Tracheal epithelial cell (primary cell): Measurements from ENCODE around the gene PTAFR. TPM values are rescaled to one million over a fixed set of nuclear protein-coding genes. Genes with fewer than 3 reads are reported as not detected.

Source experiments
- total RNA-seq: library from RNA; depleted of rRNA; stranded (reverse); fragments of >200 nt; gene quantifications from 2 replicates; pipeline ENCODE4 v1.2.1, GENCODE V29; 2014

PTAFR gene, protein sequence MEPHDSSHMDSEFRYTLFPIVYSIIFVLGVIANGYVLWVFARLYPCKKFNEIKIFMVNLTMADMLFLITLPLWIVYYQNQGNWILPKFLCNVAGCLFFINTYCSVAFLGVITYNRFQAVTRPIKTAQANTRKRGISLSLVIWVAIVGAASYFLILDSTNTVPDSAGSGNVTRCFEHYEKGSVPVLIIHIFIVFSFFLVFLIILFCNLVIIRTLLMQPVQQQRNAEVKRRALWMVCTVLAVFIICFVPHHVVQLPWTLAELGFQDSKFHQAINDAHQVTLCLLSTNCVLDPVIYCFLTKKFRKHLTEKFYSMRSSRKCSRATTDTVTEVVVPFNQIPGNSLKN
- total RNA-seq, result 7.5 and 8.7 TPM in 2 replicates

DNA sequence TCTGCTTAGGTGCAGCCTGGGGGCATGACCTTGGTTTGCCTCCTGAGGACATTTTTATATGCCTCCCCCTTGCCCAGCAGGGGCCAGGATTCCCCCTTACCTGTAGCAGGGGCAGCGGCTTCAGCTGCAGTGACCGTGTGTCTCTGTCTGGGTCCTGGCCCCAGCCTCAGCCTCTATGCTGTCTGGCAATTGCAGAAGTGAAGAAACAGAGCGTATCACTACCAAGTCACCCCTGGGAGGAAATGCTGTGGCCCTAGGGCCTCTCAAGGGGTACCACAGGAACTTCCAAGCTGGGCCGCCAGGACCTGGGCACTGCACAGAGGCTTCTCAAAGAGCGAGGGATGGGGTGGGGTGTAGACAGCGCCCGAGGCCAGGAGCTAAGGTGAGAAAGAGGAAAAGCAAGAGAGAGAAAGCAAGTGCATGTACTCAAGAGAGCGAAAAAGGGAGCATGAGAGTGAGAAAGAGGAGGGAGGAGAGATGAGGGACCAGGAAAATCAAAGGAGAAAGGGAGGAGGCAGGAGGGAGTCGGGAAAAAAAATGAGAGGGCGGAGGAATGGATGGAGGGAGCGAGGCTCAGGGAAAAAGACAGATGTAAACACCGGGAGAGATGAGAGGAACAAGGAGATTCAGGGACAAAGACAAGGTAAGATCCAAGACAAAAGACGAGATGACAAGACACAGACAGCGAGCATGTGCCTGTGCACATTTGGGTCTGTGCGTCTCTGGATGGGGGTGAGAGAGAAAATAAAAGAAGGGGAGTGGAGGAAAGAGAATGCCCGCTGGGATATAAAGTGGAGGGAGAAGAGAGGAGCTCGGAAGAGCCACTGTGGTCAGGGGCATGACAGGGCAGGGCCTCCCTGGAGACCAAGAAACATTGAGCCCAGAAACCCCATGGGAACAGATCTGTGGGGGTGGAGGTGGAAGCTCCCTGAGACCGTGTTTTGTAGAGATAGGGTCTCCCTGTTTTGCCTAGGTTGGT is at the start of gene PTAFR:
Gene PTAFR (minus strand): TSS at position 199 of the 979 bp plus-strand sequence. CDS start 25,669 bp downstream, outside the sequence.

Other genes with a start within 250 kb of the PTAFR start
- gene SMPDL3B, start 241.7 kb downstream of the PTAFR start, total RNA-seq, result 1.1 and 8.2 TPM in 2 replicates
- 2.2 and 5.3 TPM in 2 replicates for gene XKR8, start 216.7 kb downstream of the PTAFR start, total RNA-seq
- 7.7 and 11.6 TPM in 2 replicates for gene EYA3, start 88.1 kb downstream of the PTAFR start, total RNA-seq
- gene DNAJC8, start 56.3 kb upstream of the PTAFR start, total RNA-seq, result 37.1 and 54.9 TPM in 2 replicates
- gene ATP5IF1, start 59.4 kb upstream of the PTAFR start, total RNA-seq, result 163 and 168 TPM in 2 replicates
- 21.9 and 35.0 TPM in 2 replicates for gene SESN2, start 82.8 kb upstream of the PTAFR start, total RNA-seq
- gene MED18, start 152.3 kb upstream of the PTAFR start, total RNA-seq, result 29.0 and 30.6 TPM in 2 replicates
- 4.6 and 5.1 TPM in 2 replicates for gene PHACTR4, start 193.1 kb upstream of the PTAFR start, total RNA-seq